Gastroesophageal sphincter (tissue), 4 donors: Measurements from ENCODE around the gene PI4KA. TPM values are rescaled to one million over a fixed set of nuclear protein-coding genes. Genes with fewer than 3 reads are reported as not detected.
"Not testable (repeated sequence)": the region's sequence is repeated elsewhere in the genome, so short reads cannot be mapped to it uniquely, and the experiment has no call there.

Experiments
- ATAC-seq: fragments of 150-250 bp; one replicate; pipeline ENCODE4 v1.9.1; 2016; ENCODE audit warnings: mild to moderate bottlenecking, moderate library complexity
- H3K27ac ChIP-seq, 4 donors: fragments of 200-600 bp; sonication (generic) in 3 of 4; 1 replicate in 3 of 4; 2 replicates in 1 of 4; pipeline ENCODE4 v1.5.1; 2016 to 2019
- H3K27me3 ChIP-seq: fragments of 200-600 bp; sonication (generic); one replicate; pipeline ENCODE4 v1.5.1; 2019
- H3K36me3 ChIP-seq, 2 donors: fragments of 200-600 bp; sonication (generic); one replicate each; pipeline ENCODE4 v1.5.1; 2019; ENCODE audit warnings: control low read depth in 1 of 2
- H3K4me1 ChIP-seq, 3 donors: fragments of 200-600 bp; sonication (generic); 1 replicate in 2 of 3; 2 replicates in 1 of 3; pipeline ENCODE4 v1.5.1; 2016 to 2019; ENCODE audit warnings: control low read depth in 2 of 3
- H3K4me3 ChIP-seq, 2 donors: fragments of 200-600 bp; sonication (generic); one replicate each; pipeline ENCODE4 v1.5.1; 2019; ENCODE audit warnings: mild to moderate bottlenecking in 1 of 2, moderate library complexity in 1 of 2
- H3K9me3 ChIP-seq, 3 donors: fragments of 200-600 bp; sonication (generic); one replicate each; pipeline ENCODE4 v1.5.1; 2017 to 2019; ENCODE audit warnings: control low read depth in 2 of 3
- EP300 ChIP-seq: sonication (generic); formaldehyde crosslinking; IDR thresholded peaks from one replicate; pipeline ENCODE4 v1.6.1; 2017; ENCODE audit warnings: antibody characterized with exemption, mild to moderate bottlenecking
- POLR2A ChIP-seq, 2 donors: fragments of 450-650 bp; IDR thresholded peaks; one replicate each; pipeline ENCODE4 v1.6.1; 2017; ENCODE audit warnings: antibody characterized with exemption in 2 of 2, mild to moderate bottlenecking in 2 of 2, moderate library complexity in 1 of 2
- POLR2AphosphoS5 ChIP-seq: sonication (generic); formaldehyde crosslinking; IDR thresholded peaks from one replicate; pipeline ENCODE4 v1.6.1; 2017; ENCODE audit warnings: antibody characterized with exemption
- WGBS, 2 donors: methylation state at CpG; one replicate each; pipeline ENCODE4 v1.1.5; 2018; ENCODE audit warnings: low coverage in 1 of 2; 5-methylcytosine and 5-hydroxymethylcytosine counted together
- total RNA-seq, 4 donors: library from RNA; depleted of rRNA; stranded (reverse); fragments of >200 nt; gene quantifications; one replicate each; pipeline ENCODE4 v1.1.0, GENCODE V29; 2016
- TF ChIP-seq, protein P1 (sequence below), 4 experiments: fragments of 200-600 bp in 2 of 4; fragments of 450-650 bp in 2 of 4; sonication (generic) in 1 of 4; IDR thresholded peaks; one replicate each; pipeline ENCODE4 v1.5.1; 2017 to 2019; ENCODE audit warnings: antibody characterized with exemption in 4 of 4, mild to moderate bottlenecking in 2 of 4, moderate library complexity in 2 of 4

PI4KA gene
- total RNA-seq, 4 donors from 2014 or later: 45.7 to 113 (median 87.5) TPM

DNA sequence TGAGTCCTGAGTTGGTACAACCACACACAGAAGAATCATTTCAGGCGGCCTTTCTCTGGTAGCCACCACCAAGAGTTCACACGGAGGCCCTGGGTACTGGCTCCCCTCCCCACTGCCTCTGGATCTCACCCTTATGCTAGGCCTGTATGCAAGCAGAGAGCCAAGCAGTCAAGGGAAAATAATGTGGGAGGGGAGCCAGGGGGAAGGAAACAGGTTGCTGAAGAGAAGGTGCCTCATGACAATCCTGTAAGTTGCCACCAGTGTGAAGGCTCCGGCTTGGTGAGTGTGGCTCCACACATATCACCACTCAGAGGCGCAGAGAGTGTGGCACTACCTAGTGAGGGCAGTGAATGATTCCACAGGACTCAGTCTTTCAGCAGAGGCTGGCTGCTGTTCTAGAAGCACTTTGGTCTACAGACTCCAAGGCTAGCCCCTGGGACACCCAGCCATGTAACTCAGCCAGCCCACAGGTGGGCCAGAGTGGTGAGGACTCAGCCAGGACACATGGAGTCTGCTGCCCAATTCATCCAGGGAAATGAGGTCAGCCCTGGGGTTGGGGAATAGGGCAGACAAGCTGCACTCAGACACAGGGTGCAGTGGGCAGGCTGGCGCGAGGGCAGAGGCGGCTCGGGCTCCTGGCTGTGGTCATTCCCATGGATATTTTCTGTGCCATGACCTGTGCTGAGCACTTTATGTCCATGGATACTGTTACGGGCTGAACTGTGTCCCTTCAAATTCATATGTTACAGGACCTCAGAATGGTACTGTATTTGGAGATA, 133.7 kb downstream of the PI4KA start:
- ATAC-seq: no peak

DNA sequence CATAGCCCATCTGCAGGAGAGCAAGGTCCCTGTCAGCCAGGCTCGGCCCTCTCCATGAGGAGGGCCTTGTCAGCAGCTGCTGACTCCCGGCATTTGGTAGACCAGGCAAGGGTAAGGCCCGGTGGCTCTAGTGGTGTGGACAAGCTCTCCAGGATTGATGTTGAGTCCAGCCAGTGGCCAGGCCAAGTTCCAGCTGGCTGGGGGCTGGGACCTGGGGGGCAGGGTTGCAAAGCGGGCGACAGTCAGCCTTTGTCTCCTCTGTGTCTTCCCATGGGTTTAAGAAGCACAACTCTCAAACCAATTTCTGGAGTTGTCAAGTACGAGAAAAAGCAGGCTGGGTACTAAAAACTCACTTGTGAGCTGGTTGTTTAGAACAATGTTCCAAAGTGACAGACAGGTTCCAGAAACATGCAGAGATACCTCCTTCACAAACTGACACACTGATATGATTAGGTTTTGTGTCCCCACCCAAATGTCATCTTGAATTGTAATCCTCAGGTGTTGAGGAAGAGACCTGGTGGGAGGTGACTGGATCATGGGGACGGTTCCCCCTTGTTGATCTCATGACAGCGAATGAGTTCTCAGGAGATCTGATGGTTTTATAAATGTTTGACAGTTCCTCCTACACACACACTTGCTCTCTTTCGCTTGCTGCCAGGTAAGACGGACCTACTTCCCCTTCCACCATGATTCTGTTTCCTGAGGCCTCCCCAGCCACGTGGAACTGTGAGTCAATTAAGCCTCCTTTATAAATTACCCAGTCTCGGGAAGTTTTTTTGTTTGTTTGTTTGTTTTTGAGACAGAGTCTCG, 137.0 kb downstream of the PI4KA start:
- peaks cover 0 to 77% of the 10 kb centered on the region in 2 donors for H3K36me3 ChIP-seq
- no peak for ATAC-seq

More for the DNA sequence above, 133.7 kb downstream of the PI4KA start:
- TF ChIP-seq EP300 (no peak), POLR2AphosphoS5 (no peak), POLR2A (IDR thresholded peaks at IDR 0.05) (no peak)
- TF ChIP-seq, protein P1, sequence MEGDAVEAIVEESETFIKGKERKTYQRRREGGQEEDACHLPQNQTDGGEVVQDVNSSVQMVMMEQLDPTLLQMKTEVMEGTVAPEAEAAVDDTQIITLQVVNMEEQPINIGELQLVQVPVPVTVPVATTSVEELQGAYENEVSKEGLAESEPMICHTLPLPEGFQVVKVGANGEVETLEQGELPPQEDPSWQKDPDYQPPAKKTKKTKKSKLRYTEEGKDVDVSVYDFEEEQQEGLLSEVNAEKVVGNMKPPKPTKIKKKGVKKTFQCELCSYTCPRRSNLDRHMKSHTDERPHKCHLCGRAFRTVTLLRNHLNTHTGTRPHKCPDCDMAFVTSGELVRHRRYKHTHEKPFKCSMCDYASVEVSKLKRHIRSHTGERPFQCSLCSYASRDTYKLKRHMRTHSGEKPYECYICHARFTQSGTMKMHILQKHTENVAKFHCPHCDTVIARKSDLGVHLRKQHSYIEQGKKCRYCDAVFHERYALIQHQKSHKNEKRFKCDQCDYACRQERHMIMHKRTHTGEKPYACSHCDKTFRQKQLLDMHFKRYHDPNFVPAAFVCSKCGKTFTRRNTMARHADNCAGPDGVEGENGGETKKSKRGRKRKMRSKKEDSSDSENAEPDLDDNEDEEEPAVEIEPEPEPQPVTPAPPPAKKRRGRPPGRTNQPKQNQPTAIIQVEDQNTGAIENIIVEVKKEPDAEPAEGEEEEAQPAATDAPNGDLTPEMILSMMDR (IDR thresholded peaks at IDR 0.05): no peak
- no peak overlapping the region for H3K27ac ChIP-seq
- 89 to 94% methylated on average over 2 to 6 of the region's 9 CpGs for WGBS, 2 donors
- no peaks in the 10 kb centered on the region for H3K27me3 ChIP-seq
- H3K4me1 ChIP-seq: no peaks in the 10 kb centered on the region
- H3K36me3 ChIP-seq: peaks cover 0 to 88% of the 10 kb centered on the region in 2 donors
- no peaks in the 10 kb centered on the region for H3K9me3 ChIP-seq
- H3K4me3 ChIP-seq: no peak overlapping the region

DNA sequence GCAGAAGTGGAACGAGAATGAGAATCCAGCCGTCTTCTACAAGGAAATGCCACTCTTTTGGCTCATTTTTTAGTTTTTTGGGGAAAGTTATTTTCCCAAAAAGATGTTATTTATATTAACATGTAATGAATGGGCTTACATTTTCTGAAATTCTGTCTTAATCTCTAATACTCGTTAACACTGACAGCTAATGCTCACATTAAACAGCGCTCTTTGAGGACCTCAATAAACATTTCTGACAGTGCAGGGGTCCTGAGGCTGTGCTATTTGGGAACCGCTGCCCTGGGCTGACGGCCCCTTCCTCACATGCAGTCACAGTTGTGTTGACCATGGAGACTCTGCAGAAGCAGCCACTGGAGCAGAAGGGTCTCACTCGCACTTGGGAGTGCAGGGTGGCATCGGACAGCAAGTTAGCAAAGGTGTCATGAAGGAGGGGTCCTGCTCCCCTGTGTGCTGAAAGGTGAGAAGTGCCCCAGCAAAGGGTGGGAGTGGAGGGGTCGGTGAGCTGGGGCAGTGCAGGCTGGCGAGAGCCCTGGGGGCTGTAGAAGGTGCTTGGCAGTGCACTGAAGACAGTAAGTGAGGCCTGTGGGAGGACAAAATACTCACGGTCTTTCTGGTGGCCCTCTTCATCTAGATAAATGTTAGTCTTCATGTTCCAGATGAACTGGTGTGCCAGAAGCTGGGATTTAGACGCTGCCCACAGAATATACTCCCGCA, 137.8 kb downstream of the PI4KA start:
- no peaks in the 10 kb centered on the region for H3K4me1 ChIP-seq
- H3K27ac ChIP-seq: no peak overlapping the region
- H3K27me3 ChIP-seq: no peaks in the 10 kb centered on the region
- WGBS, 2 donors: 88 to 93% methylated on average over 4 to 5 of the region's 13 CpGs
- no peak for ATAC-seq
- H3K4me3 ChIP-seq: no peak overlapping the region
- peaks cover 0 to 77% of the 10 kb centered on the region in 2 donors for H3K36me3 ChIP-seq
- H3K9me3 ChIP-seq: no peaks in the 10 kb centered on the region
- TF ChIP-seq EP300 (no peak), POLR2A (IDR thresholded peaks at IDR 0.05) (no peak), POLR2AphosphoS5 (no peak)
- TF ChIP-seq, protein P1 (IDR thresholded peaks at IDR 0.05): no peak

More for the DNA sequence above, 137.0 kb downstream of the PI4KA start:
- TF ChIP-seq, protein P1 (IDR thresholded peaks at IDR 0.05): no peak
- TF ChIP-seq EP300 (no peak), POLR2A (IDR thresholded peaks at IDR 0.05) (no peak), POLR2AphosphoS5 (no peak)
- Histone ChIP-seq H3K4me1 (no peaks in the 10 kb centered on the region), H3K9me3 (no peaks in the 10 kb centered on the region), H3K27me3 (no peaks in the 10 kb centered on the region), H3K27ac (no peak overlapping the region), H3K4me3 (no peak overlapping the region)
- 82 to 83% methylated on average over 5 to 7 of the region's 13 CpGs for WGBS, 2 donors

DNA sequence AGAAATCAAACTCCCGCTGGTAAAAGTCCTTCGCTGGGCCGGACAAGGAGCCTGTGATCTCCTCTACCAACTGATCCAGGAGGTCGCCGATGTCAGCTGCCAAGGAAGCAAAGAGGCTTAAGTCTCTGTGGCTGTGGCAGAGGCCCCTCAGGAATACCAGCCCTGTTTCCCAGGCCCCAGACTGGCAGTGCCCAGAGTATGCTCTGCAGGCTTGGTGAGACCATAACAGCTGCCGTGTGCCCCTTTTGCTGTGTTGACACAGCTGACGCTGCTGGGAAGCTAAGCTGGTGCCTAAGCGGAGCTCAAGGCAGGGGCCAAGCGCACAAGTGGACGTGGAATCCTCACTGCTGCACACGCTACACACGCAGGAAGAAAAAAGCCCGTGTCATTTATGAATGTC, 139.9 kb downstream of the PI4KA start:
- H3K9me3 ChIP-seq, ATAC-seq, H3K4me1 ChIP-seq, H3K27ac ChIP-seq, H3K27me3 ChIP-seq, H3K4me3 ChIP-seq: not testable (repeated sequence)
- H3K36me3 ChIP-seq: peaks cover 0 to 79% of the 10 kb centered on the region in 2 donors
- no CpG with 5 or more reads among the region's 13 CpGs for WGBS, 2 donors

DNA sequence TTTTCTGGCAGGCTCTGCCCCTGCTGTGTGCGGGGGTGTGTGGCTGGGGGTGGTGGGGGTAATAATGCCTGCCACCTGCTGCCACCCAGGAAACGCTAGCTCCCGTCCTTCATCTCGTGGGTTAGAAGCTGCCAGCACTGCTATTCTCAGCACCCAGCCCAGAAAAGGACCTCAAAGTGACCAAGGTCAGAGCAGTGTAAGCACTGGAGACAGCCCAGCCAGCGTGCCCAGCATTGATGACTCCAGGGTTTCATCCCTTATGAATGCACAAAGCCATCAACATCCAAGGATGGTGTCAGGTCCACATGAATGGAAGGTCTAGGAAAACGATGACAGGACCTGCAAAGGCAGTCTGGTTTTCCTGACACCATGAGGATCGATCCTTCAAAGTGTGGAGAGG, 140.6 kb downstream of the PI4KA start:
- not testable (repeated sequence) for ATAC-seq

DNA sequence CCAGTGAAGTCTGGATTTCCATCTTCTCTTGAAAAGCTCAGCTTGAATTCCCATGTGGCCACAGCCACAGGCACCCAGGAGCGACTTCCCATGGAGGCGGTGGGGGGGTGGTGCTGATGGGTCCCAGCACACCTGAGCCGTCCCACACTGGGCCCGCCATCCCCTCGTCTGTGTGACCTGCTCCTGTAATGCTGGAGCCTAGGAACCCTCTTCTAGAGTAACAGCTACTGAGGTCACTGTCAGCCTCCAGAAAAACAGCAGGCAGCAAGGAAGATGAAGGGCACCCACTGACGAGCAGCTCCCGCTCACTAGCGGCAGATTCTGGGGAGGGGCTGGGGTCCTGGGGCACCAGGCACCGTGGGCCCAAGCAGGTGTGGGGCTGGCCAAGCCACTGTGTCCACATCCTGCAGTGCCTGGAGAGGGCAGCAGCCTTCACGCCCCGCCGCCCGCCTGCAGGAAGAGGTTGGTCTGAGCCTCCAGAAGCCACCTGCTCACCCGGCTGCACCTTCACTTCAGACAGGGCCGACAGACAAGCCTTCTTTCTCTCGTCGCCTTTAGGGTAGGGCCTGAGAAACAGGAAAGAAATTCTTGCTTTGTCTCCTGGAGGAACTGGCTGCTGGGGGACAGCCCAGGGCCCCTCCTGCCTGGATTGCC, 141.3 kb downstream of the PI4KA start:
- peaks cover 0 to 85% of the 10 kb centered on the region in 2 donors for H3K36me3 ChIP-seq
- ATAC-seq, H3K4me1 ChIP-seq, H3K4me3 ChIP-seq, H3K9me3 ChIP-seq, H3K27me3 ChIP-seq, H3K27ac ChIP-seq: not testable (repeated sequence)
- WGBS, 2 donors: 91% methylated on average over 7 of the region's 17 CpGs; no CpG with 5 or more reads in 1 of the 2 donors

More for the DNA sequence above, 140.6 kb downstream of the PI4KA start:
- H3K4me1 ChIP-seq, H3K4me3 ChIP-seq, H3K27me3 ChIP-seq, H3K9me3 ChIP-seq, H3K27ac ChIP-seq: not testable (repeated sequence)
- 100% methylated on average over 2 of the region's 7 CpGs; no CpG with 5 or more reads in 1 of the 2 donors for WGBS, 2 donors
- peaks cover 0 to 86% of the 10 kb centered on the region in 2 donors for H3K36me3 ChIP-seq

DNA sequence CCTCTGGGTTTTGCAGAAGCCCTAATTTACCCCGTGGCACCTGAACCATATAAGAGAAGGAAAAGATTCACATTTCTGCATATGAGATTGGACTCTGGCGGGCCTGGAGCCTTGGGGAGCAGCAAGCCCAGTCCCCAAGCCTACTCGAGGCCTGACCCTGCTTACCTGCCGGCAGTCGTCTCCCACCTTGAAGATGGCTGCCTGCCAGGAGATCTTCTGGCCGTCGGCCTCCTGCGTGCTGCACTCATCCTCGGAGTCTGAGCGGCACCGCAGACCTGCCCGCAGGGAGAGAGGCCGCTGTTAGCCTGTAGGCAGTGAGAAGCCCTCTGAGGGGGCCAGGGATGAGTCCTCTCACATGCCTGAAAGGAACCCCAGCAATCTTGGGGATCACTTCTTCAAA, 145.5 kb downstream of the PI4KA start:
- not testable (repeated sequence) for H3K4me1 ChIP-seq, H3K27me3 ChIP-seq, H3K27ac ChIP-seq, H3K9me3 ChIP-seq, H3K4me3 ChIP-seq, ATAC-seq
- WGBS, 2 donors: 89% methylated on average over 3 of the region's 13 CpGs; no CpG with 5 or more reads in 1 of the 2 donors
- peaks cover 0 to 83% of the 10 kb centered on the region in 2 donors for H3K36me3 ChIP-seq

DNA sequence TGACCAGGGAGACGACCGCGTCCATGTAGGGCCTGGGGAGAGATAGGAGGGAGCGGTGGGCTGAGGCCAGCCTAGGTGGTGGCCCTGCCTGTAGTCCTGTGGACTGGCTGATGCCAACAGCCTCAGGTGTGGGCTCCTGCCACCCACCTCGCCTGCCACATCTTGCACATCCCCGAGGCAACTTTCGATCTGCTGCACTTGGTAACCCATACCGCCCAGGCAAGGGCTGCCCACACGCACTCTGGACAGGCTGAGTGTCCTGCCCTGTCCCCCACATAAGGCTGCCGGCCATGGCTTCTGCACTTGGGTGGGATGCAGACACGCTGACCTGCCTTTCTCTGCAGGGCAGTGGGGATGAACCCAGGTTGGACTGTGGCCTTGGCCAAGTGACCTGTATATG, 148.6 kb downstream of the PI4KA start:
- not testable (repeated sequence) for H3K27me3 ChIP-seq, H3K9me3 ChIP-seq, H3K27ac ChIP-seq, H3K4me1 ChIP-seq, ATAC-seq, H3K4me3 ChIP-seq
- no CpG with 5 or more reads among the region's 11 CpGs for WGBS, 2 donors
- H3K36me3 ChIP-seq: peaks cover 0 to 60% of the 10 kb centered on the region in 2 donors
